Endothelial cell of umbilical vein (primary cell): ENCODE measurements around the gene PARN. TPM values are rescaled to one million over a fixed set of nuclear protein-coding genes. Genes with fewer than 3 reads are reported as not detected.

ENCODE experiments used
- BruUV-seq: library from RNA; stranded (reverse); fragments of 400-500 nt; replicated peaks from 2 replicates; lab custom pipeline; 2021; lab: Mats Ljungman, UMichigan
- CTCF ChIA-PET: fragments of 300-600, 350-600 bp; sonication (Branson Sonifier 250); formaldehyde crosslinking; loops from one replicate; lab custom pipeline; 2021; ENCODE audit warnings: antibody characterized with exemption, inconsistent platforms; lab: Charles Lee
- POLR2A ChIA-PET: fragments of 300-600, 350-600 bp; sonication (Branson Sonifier 250); formaldehyde crosslinking; loops from one replicate; lab custom pipeline; 2021; ENCODE audit warnings: antibody characterized with exemption, inconsistent platforms; lab: Charles Lee
- DNase-seq: peaks from one replicate; pipeline ENCODE4 v3.0.0-alpha.2; 2011; ENCODE audit warnings: low read depth, low spot score
- FAIRE-seq: peaks from 2 replicates; lab custom pipeline; 2011; peaks lifted over from hg19 to GRCh38; lab: Jason Lieb, UNC
- H2AFZ ChIP-seq: 2 replicates; pipeline ENCODE4 v1.6.0; 2012; ENCODE audit warnings: low read depth, low read length, control low read depth, inconsistent platforms
- H3K27ac ChIP-seq: 2 replicates; pipeline ENCODE4 v1.5.1; 2011; ENCODE audit warnings: low read depth, mild to moderate bottlenecking, control low read depth, low read length, moderate library complexity; ENCODE audit not compliant: insufficient read depth
- H3K27me3 ChIP-seq, 2 experiments: 2 replicates each; pipeline versions ENCODE4 v1.6.0 to v1.6.1; 2011; ENCODE audit warnings: low read length in 2 of 2, mixed read lengths in 1 of 2; ENCODE audit not compliant: control insufficient read depth in 2 of 2, insufficient read depth in 2 of 2
- H3K36me3 ChIP-seq, 2 experiments: 2 replicates in 1 of 2; 3 replicates in 1 of 2; pipeline ENCODE4 v1.5.1; 2011; ENCODE audit warnings: low read length in 2 of 2, mild to moderate bottlenecking in 1 of 2, moderate library complexity in 1 of 2; ENCODE audit not compliant: control insufficient read depth in 2 of 2, insufficient read depth in 2 of 2; ENCODE audit errors: extremely low read depth in 1 of 2
- H3K4me1 ChIP-seq: 3 replicates; pipeline ENCODE4 v1.5.1; 2011; ENCODE audit warnings: mild to moderate bottlenecking, low read length; ENCODE audit not compliant: control insufficient read depth, insufficient read depth; ENCODE audit errors: extremely low read depth
- H3K4me2 ChIP-seq: 2 replicates; pipeline ENCODE4 v1.6.1; 2011; ENCODE audit warnings: low read length, control low read depth, mixed read lengths; ENCODE audit not compliant: insufficient read depth
- H3K4me3 ChIP-seq, 3 experiments: fragments of 200-600 bp in 1 of 3; sonication (generic), shearing (Covaris generic) in 1 of 3; replicated peaks in 1 of 3; 2 replicates each; pipeline ENCODE4 v1.5.1; 2011 to 2016; ENCODE audit warnings: control low read depth in 3 of 3, low read length in 3 of 3, mild to moderate bottlenecking in 2 of 3, inconsistent platforms in 1 of 3, low read depth in 1 of 3, moderate library complexity in 1 of 3; ENCODE audit not compliant: insufficient read depth in 1 of 3
- H3K79me2 ChIP-seq: 2 replicates; pipeline ENCODE4 v1.6.0; 2012; ENCODE audit warnings: low read length, inconsistent platforms; ENCODE audit not compliant: control insufficient read depth, insufficient read depth
- H3K9ac ChIP-seq: replicated peaks from 2 replicates; pipeline ENCODE3; 2011; ENCODE audit warnings: low read length, control low read depth; ENCODE audit not compliant: insufficient read depth; ENCODE audit errors: extremely low read depth
- H3K9me1 ChIP-seq: replicated peaks from 3 replicates; pipeline ENCODE4 v1.6.0; 2011; ENCODE audit warnings: mild to moderate bottlenecking, low read length; ENCODE audit not compliant: control insufficient read depth, insufficient read depth; ENCODE audit errors: extremely low read depth
- H3K9me3 ChIP-seq: replicated peaks from 2 replicates; pipeline ENCODE4 v1.5.1; 2012; ENCODE audit warnings: low read length, inconsistent platforms; ENCODE audit not compliant: control insufficient read depth, insufficient read depth
- H4K20me1 ChIP-seq: replicated peaks from 2 replicates; pipeline ENCODE3; 2011; ENCODE audit warnings: mild to moderate bottlenecking, low read length; ENCODE audit not compliant: control insufficient read depth, insufficient read depth; ENCODE audit errors: extremely low read depth
- CTCF ChIP-seq, 2 donors: IDR thresholded peaks; 1 replicate in 1 of 2; 2 replicates in 1 of 2; pipeline ENCODE4 v1.5.1; 2011; ENCODE audit warnings: low read length in 2 of 2, mild to moderate bottlenecking in 2 of 2, moderate library complexity in 2 of 2, control low read depth in 1 of 2, inconsistent platforms in 1 of 2, low read depth in 1 of 2; ENCODE audit not compliant: insufficient read depth in 1 of 2; ENCODE audit errors: extremely low read depth in 1 of 2
- dilution Hi-C: fragments of 300-500 bp; cut with MboI; formaldehyde crosslinking; loops from one replicate; pipeline ENCODE4 v1.15.0; 2019; ENCODE audit warnings: low sequenced_read_pairs; ENCODE audit not compliant: extremely low pct_ligation_motif_present
- intact Hi-C: fragments of 100-400 bp; cut with micrococcal nuclease; formaldehyde crosslinking; loops from one replicate; pipeline ENCODE4 v1.10.0; 2022
- polyA plus RNA-seq, 4 experiments: library from polyadenylated mRNA; depleted of rRNA in 3 of 4; stranded (reverse) in 3 of 4; unstranded in 1 of 4; fragments of >200 nt; gene quantifications; 2 replicates each; pipeline versions ENCODE4 v1.2.1 to v1.2.3, GENCODE V29; 2011 to 2012; ENCODE audit warnings: missing spikeins in 1 of 4
- small RNA-seq: library from RNA; depleted of rRNA; stranded (forward); fragments of <200 nt; gene quantifications from one replicate; pipeline ENCODE3, GENCODE V24; 2012; ENCODE audit warnings: low replicate concordance, low read depth; ENCODE audit not compliant: insufficient read depth, insufficient read length
- total RNA-seq: library from RNA; stranded (reverse); gene quantifications from 2 replicates; pipeline ENCODE4 v1.2.3, GENCODE V29; 2021

The PARN gene
- total and polyA plus RNA-seq, 2 donors (not counting 3 experiments of a cell fraction or from before 2014, with no cell fraction given): 16.9 to 24.6 TPM

- Histone ChIP-seq H3K4me3 (no peak overlapping the region), H3K27ac (no peak overlapping the region), H3K79me2 (no peaks in the 10 kb centered on the region), H3K9me1 (no peaks in the 10 kb centered on the region), H3K27me3 (no peaks in the 10 kb centered on the region), H3K4me2 (no peak overlapping the region), H3K36me3 (no peaks in the 10 kb centered on the region), H3K9me3 (no peaks in the 10 kb centered on the region), H2AFZ (no peak overlapping the region), H3K4me1 (no peaks in the 10 kb centered on the region), H3K9ac (no peak overlapping the region), H4K20me1 (no peaks in the 10 kb centered on the region)
- no peak for FAIRE-seq
- POLR2A ChIA-PET: interaction anchor here (0.7 kb wide), 1 partner anchor 225 kb away, joined by 6 read pairs; no protein-coding TSS in a partner anchor
- DNase-seq: no peak
- no peak for TF ChIP-seq CTCF (IDR thresholded peaks at IDR 0.05; ENCODE audit: extremely low read depth in 1 of 2, insufficient read depth in 1 of 2, low read depth in 1 of 2, low read length in 2 of 2)
- CTCF ChIA-PET: no interaction called here
- intact Hi-C loops: no loop called here
- no TSS peak for BruUV-seq
- dilution Hi-C loops: no loop called here
These were observed 243.9 kb downstream of the PARN start for GRCh38 chr16:14386115-14386514.

Small RNAs within 50 kb of the gene (small RNA-seq; reads per million reads assigned to genes)
- gene RN7SL274P (not detected), gene RNU7-125P (not detected)

Other genes starting within 250 kb of the PARN start
- 73.5 and 84.6 TPM in 2 replicates for gene BFAR, start 2.7 kb upstream of the PARN start, total RNA-seq
- gene BFAR, start 2.7 kb upstream of the PARN start, polyA plus RNA-seq: 49.8 and 57.3 TPM in 2 replicates
- not detected in 2 replicates for gene PLA2G10, start 64.0 kb upstream of the PARN start, total RNA-seq
- 0.18 and 0.25 TPM in 2 replicates for gene PLA2G10, start 64.0 kb upstream of the PARN start, polyA plus RNA-seq
- 1.4 and 3.0 TPM in 2 replicates for gene NPIPA3, start 73.2 kb upstream of the PARN start, total RNA-seq
- 2.2 and 4.8 TPM in 2 replicates for gene NPIPA3, start 73.2 kb upstream of the PARN start, polyA plus RNA-seq
- 5.4 and 6.9 TPM in 2 replicates for gene NPIPA2, start 112.3 kb upstream of the PARN start, total RNA-seq
- 0.56 and 1.1 TPM in 2 replicates for gene NPIPA2, start 112.3 kb upstream of the PARN start, polyA plus RNA-seq
- 137 and 148 TPM in 2 replicates for gene NOMO1, start 203.5 kb upstream of the PARN start, total RNA-seq
- 138 and 140 TPM in 2 replicates for gene NOMO1, start 203.5 kb upstream of the PARN start, polyA plus RNA-seq